GM21723 (cell line): Measurements from ENCODE around the gene CAPZA3.
"Not testable (repeated sequence)": the region's sequence is repeated elsewhere in the genome, so short reads cannot be mapped to it uniquely, and the experiment has no call there.

Experiments
- ATAC-seq: cut with Tn5 transposase; IDR thresholded peaks from one replicate; pipeline ENCODE4 v1.9.1; 2021; ENCODE audit warnings: mild to moderate bottlenecking, moderate library complexity; ENCODE audit not compliant: unreplicated experiment

CAPZA3 gene, protein sequence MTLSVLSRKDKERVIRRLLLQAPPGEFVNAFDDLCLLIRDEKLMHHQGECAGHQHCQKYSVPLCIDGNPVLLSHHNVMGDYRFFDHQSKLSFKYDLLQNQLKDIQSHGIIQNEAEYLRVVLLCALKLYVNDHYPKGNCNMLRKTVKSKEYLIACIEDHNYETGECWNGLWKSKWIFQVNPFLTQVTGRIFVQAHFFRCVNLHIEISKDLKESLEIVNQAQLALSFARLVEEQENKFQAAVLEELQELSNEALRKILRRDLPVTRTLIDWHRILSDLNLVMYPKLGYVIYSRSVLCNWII

DNA sequence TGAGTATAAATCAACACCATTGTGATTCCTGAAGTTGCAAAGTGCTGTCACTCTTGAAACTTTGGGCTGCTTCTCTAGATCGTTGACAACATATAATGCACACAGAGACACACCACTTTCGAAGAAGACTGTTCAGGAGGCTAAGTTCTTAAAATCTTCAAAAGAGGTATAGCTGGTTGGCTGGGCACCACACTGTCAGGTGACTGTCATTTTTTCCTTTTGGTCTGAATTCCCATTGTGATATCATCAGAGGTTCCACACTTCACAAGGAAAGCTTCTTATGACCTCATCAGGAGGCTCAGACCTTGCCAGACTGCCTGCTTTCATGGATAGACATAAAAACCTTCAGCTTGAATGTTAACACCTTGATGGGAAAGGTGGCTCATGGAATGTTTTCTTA is at the start of gene CAPZA3, which contains the start of gene PLCZ1:
TSS of gene CAPZA3 (plus strand) at position 301 of the 400 bp plus-strand sequence. CDS start 150 bp downstream, outside the sequence.
TSS of gene PLCZ1 (minus strand) at position 194 of the 400 bp plus-strand sequence. CDS start 641 bp downstream, outside the sequence.
- no peak for ATAC-seq

DNA sequence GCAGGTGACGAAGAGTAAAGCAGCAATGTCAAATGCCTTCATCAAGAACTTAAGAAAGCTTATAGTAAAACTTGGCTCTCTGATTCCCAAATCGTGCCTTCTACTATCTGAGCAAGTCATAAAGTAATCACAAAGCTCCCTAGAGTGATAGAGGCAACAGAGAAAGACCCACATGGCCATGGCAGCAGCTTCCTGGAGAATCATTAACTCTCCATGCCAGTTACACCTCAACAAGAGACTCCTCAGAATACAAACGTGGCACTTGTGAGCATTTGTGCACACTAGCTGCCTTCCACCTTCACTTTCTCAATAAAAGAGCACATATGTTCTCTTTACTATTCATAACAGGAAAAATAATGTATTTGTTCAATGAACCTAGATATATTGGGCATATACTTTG is 48.1 kb upstream of the CAPZA3 start:
- no peak for ATAC-seq

DNA sequence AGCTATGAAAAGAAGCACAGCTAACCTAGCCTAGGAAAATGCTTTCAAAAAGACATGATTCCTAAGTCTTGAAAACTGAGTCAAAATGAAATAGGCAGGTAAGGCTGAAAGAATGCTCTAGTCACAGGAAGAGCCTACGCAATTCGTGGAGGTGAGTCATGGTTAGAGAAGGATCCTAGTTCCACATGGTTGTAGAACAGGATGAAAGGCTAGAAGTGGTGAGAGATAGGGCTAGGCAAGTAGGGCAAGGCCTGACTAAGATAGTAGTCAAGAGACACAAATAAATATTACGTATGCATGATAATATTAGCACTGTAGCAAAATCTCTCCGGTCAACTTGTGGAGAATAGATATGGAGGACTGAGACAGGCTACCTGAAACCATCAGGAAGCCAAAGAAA is 47.3 kb upstream of the CAPZA3 start:
- no peak for ATAC-seq

DNA sequence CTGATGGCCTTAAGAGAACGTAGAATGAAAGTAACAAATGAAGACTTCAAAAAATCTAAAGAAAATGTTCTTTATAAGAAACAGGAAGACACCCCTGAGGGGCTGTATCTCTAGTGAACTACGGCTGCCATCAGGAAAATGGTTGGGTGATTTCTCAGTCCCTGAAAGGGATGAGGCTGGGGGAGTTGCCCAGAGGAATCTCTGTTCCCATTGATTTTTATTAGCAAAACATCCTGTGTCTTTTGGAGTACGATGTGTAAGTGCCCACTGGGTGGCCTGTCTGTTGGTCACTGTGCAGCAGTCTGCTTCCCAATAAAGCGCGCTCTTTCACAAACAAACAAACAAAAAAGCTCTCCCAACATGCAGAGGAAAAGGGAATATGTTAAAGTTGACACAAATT is 43.9 kb upstream of the CAPZA3 start:
- ATAC-seq, result not testable (repeated sequence)

DNA sequence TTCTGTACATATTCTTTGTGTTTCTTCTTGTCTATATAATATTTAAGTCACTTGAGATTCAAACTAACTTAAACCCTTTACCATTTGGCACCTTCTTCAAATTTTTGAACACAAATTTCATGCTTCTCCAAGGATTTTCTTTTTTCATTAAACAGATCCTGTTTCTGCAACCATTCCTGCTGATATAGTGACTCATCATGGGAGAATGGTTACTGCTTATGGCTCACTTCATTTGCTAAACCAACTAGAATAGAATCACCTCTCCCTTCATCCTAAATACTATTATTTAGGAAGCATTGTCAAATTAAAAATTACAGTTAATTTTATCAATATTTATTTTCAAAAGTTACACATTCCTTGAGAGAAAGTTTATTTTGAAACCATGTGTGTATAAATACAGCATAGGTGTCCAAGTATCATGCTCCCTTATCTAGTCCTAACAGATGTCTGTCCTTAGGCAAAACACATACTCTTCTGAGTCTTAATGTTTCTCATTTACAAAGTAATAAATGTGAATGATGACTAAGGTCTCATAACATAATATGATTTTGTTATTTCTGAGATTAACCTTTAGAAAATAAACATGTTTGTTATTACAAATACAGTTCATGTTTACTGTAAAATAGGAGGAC is 40.8 kb upstream of the CAPZA3 start:
- ATAC-seq, result no peak

DNA sequence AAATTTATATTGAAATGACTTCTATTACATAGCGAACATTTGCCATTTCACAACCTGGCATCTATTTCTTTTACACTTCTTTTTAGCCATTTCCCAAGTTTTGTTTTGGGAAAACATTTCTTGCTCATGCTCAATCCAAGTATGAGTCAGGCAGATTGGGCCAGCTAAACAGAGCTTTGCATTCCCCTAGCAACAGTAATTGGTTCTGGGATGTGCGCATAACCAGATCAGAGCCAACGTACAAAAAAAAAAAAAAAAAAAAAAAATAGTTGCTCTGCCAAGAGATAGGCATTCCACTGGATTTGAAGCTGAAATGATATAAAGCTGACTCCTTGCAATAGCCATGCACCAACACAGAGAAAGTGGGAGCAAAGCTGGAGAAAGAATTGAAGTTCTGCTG is 37.6 kb upstream of the CAPZA3 start:
- ATAC-seq, result no peak

DNA sequence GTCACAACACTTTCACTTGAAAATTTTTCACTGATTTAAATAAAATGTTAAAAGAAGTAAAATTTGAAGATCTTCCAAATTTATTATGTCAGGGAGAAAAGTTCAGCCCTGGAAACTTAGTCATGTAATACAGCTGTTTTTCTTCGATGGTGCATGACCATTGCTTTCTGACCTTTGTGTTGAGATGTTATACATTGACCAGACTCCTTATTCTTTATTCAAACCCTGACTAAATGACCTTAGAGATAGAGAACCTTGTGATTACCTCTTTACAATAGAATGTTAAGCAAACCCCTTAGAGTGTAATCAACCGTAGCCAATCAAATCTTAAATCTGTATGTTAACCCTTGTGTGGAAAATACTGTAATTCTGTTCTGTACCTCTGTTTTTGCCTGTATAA is 34.6 kb upstream of the CAPZA3 start:
- ATAC-seq, result no peak

DNA sequence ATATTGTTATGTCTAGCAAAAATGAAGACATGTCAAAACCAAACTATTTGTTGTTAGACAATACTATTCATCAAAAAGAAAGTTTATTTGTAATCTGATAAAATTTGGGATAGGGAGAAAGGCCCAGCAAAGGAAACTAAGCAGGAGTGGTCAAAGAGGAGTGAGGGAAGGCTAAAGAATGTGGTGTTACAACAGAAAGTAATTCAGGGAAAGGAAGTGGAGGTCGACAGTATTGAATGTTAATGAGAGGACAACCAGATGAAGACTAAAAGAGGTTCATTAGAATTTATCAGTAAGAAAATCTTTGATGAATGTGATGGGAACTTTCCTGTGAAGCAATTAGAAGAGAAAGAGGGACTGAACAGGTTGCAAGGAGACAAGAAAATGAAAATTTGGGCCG is 34.0 kb upstream of the CAPZA3 start:
- ATAC-seq, result no peak

DNA sequence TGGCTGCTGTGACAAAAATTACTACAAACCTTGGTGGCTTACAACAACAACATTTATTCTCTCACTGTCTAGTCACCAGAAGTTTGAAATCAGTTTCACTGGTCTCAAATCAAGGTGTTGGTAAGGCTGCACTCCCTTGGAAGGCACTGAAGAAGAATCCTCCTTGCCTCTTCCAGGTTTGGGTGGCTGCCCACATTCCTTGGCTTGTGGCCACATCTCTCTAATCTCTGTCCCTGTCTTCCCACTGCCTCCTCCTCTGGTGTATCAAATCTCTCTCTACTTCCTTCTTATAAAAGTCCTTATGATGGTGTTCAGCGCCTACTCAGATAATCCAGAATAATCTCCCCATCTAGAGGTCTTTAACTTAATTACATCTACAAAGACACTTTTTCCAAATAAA is 31.1 kb upstream of the CAPZA3 start:
- no peak for ATAC-seq

DNA sequence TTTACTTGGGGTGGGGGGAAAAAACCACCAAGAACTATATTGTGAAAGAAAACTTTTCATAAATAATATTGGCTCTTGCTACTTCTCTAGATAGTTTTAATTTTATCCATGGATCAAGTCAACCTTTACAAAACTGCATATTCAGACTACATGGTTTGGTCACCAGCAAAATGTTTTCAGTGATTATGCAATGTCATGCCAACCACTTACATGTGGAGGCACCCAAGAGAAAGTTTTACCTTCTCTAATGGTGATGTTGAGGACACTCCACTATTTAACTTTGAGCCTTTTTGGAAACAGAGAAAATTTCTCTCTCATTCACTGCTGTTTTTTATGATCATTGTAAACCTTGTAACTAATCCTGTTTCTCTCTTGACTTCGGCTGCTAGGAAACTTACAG is 21.7 kb upstream of the CAPZA3 start:
- no peak for ATAC-seq

DNA sequence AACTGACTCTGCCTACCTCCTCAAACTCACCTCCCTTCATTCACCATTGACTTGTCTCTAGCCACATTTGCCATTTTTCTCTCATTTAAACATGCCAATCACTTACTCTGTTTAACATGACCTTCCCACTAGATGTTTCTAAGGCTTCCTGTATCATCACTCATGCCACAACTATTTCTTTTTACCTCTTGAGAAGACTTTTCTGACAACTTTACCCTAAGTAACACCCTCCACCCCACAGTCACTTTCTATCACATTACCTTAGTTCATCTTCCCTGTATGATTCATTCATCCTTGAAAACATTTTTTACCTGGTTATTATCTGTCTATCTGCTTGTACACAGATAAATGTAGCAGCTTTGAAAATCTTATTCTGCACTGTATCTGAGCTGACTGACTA is 19.5 kb upstream of the CAPZA3 start:
- no peak for ATAC-seq

DNA sequence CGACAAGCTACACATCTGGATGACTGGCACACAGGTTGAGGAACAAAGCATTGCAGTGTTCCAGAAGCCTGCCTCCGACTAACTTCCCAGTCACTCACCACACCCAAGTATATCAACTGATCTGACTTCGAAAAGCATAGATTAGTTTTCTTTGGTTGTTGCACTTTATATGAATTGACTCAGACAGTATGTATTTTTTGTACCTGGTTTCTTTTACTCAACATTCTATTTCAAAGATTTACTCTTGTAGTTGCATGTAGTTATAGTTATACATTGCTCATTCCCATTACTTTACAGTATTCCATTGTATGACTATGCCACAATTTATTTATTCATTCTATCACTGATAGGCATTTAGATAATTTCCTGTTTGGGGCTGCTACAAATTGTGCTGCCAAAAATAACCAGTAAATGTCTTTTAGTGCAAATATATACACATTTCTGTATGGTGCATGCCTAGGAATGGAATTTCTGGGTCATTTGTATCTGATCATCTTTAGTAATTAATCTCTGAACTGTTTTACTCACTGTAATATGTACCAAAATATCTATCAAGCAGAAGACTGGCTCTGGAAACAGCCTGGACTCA is 17.9 kb upstream of the CAPZA3 start:
- ATAC-seq, result no peak

DNA sequence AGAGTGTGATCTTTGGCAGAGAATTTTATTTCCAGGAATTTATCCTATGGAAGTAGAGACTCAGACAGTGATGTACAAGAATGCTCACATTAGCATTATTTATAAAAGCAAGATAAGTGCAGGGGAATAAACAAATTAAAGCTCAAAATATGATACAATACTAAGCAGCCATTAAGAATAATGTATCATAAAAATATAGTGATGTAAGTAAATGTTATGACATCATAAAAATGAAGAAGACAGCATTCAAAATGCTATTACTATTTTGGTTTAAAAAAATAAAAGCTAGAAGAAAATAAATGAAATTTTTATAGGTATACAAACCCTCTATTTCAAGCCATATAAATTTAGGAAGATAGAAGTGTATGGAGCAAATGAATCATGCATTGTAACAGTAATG is 17.2 kb upstream of the CAPZA3 start:
- ATAC-seq, result no peak

DNA sequence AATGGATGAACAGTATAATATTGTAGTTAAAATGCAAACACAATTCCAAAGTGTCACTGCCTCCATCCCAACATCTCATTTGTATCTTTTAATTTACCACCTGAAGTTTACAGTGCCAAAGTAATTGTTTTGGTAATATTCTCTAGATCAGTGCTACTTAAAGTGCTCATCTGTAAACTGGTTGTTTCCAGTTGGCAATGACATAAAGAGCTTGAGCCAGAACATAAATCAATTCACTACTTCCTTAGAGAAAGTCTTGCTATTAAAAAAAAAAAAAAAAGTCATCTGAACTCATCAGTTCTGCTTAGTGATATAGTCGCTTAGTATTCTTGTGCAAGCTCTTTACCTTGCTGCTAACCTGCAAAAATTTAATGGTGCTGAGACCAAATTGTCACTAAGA is 16.5 kb upstream of the CAPZA3 start:
- no peak for ATAC-seq

DNA sequence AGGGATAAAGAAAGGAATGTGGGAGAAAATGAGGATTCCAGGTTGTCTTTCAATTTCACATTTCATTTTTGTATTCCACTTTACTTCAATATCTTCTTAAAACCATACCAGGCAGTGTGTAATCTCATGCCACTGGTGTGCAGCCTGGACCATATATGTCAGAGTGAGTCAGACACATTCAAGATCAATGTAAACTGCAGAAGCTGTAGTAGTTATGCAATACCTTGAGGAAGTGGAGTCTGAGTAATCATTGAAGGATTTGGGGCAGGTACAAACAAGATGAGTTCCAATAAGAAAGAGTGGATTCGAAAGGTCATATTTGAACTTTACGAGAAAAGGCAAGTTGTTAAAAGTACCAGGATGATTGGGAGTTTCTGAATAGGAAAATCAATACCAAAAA is 14.2 kb upstream of the CAPZA3 start:
- no peak for ATAC-seq

DNA sequence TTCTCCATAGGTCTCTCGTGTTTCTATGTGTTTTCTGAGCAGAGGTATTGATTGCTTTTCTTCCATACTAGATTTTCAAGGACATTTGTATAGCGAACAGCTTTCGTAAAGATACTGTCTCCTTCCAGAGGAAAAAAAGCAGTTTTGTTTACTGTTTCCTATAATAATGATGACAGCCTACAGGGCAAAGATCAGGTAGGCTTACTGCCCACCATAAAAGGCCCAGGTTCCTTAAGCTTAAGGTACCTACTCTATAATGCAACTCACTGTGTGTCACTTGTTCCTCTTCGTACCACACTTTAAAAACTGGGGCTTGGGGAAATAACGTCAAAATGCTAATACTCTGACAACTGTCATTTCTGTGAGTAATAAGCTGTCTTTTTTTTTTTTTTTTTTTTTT is 6.8 kb upstream of the CAPZA3 start:
- ATAC-seq, result no peak

DNA sequence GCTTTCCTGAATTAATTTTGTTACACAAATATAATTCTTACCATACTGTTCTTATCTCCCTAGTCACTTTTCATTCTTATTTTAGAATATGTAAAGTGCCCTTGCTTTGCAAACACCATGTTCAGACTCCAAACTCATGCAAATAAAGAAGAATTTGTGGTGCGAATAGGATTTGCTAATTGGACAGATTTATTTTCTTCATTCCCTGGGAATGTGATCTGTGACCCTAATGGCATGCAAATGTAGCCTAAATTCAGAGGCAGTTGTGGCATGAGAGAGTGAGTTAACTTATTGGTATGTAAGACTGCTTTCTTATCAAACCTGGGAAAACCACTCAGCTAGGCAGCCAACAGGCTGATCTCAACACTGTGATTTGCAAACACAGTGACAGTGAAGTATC is 10.0 kb downstream of the CAPZA3 start:
- ATAC-seq, result no peak

DNA sequence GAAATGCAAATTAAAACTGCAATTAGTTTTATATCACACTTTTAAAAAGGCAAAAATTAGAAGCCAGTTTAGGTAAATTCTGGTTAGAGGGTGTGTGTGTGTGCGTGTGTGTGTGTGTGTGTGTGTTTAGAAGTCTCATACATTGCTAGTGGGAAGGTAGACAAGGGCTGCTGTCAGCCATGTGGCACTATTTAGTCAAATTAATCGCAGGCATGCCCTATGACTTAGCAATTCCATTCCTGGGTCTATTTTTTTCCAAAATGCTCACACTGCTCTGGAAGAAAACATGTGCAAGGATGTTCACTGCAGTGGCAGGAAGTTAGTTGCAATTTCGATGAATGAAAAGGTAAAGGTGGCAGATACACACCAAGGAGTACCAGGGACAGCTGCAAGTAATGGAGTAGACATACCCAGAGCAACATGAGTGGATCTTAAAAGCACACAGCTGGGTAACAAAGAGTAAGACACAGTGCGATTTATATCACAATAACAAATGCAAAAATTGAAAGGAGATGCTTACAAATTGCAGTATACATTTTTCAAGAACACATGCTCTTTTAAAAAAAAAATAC is 11.6 kb downstream of the CAPZA3 start:
- no peak for ATAC-seq

DNA sequence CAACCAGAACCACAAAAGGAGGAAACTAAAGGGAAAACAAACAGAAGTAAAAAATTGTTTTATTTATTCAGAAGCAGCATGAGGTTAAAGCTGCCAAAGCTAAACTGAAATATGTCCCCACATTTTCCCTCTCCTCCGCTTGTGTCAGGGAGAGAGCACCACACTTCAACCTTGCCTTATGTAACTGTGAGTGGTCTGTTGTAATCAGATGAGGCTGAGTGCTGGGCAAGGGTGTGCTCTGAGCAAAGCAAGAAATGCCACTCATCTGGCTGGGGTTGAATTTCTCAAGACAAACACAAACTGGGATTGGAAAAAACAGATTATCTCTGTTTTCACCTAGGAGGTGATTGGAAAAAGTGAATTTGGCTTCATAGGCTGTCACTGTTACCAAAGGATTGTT is 12.2 kb downstream of the CAPZA3 start:
- no peak for ATAC-seq

DNA sequence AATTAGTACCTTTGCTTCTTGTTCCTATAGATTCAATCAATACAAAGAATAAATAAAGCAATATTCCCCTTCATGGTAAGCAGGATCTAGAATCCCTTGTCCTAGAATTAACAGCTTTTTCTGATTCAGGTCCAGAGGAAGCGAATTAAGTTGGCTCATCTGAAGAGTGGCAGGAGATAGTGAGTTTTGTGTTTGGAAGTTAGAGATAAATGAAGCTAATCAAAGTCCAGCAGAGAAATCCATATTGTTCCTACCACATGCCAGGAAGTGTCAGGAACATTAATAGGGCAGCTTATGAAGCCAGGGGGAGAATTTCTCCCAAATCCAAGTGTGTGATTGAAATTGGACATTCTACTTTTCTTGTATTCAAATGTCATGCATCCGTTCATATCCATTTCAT is 13.9 kb downstream of the CAPZA3 start:
- ATAC-seq, result no peak

DNA sequence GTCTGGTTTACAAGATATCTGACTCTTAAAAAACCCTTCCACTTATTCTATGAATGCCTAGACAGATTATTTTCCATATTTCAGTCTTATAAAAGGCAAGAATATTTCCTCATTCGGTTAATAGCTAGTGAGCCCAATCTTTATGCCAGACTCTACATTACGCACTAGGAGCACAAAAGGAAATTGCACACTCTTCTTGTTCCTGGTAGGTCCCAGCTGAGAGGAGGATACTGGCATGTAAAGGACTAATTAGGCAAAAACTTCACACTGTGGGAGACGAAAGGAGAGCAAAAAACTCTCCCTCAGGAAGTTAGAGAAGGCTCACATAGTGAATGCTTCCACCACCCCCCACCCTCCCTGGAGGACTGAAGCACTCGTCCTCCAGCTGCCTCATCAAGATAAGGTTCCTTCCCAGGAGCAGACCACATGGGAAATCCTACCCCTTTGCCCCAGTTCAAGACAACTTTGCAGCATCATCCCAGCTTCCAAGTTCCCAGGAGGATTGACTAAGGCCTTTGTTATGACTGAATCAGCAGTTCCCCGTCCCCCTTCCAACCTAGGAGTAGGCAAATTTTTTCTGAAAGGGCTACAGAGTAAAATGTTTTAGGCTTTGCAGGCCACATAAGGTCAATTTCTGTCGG is 14.5 kb downstream of the CAPZA3 start:
- ATAC-seq, result no peak

DNA sequence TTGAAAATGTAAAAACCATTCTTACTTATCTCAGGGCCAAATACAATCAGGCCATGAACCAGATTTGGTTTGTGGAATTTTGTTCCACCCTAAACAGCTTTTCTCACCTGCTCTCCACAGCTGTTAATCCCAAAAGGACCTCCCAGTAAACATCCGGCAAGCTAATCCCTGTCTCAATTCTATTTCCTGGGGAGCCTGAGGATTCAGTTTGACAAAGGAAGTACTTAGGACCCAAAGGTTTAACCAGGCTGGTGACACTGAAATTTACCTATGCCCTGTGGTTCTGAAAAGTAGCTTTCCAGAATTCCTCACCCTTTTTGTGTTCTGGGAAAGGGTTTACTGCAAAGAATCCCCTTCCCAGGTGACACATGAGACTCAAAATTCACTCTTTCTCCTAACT is 15.0 kb downstream of the CAPZA3 start:
- no peak for ATAC-seq
